ENCODE data around the gene SAE1. TPM values are rescaled to one million over a fixed set of nuclear protein-coding genes. Genes with fewer than 3 reads are reported as not detected.

SAE1 gene
- total RNA-seq, 1 experiment from 2014 or later: 234 TPM

DNA sequence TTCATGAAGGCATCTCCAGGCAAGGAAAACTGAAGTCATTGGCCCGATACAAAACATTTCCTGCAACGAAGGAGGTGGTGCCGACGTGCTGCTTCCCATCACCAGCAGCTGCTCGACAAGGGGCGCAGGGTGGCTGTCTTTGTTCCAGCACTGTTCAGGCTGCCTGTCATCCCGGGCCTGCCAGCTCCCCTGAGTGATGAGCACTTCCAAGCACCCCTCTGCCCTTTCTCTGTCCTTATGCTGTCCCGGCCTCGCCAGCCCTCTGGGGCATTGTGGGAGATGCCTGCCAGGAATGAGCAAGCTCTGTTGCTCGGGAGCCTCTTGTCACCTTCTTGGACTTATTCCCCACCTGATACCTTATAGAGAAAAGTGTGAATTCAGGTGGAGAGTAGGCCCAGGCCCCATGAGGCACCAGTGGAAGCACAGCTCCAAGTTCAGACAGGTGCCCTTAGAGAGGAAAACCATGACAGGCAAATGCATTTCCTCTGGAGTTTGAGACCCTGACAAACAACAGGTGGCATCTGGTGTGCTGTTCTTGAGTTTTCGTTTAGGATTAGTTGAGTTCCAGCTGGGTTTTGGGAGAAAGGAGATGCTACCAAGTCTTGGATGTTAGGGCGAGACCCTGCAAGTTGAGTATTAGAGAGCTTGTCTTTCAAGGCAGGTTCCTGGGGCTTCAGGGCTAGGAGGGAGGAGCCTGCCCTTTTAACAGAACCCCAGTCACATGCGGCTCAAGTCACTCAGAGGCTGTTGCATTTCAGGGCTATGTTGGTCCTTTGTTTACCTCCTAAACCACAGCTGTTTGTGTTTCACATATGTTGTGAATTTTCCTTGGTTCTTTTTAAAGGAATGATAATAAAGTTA lies 78.9 kb downstream of the SAE1 start:
- H4K5ac ChIP-seq (ENCODE audit: insufficient read length, low read depth, low read length): no peak overlapping the region
- H3K9me3 ChIP-seq (ENCODE audit: control insufficient read depth, low read depth, low read length): no peaks in the 10 kb centered on the region
- H2BK20ac ChIP-seq (ENCODE audit: low read depth, low read length, poor library complexity, severe bottlenecking): no peak overlapping the region
- peaks cover 21 to 27% of the 10 kb centered on the region in 2 experiments for H3K4me1 Mint-ChIP-seq
- H3K14ac ChIP-seq (ENCODE audit: insufficient read depth, low read length): no peak overlapping the region; the same call in 1 of the 2 replicates
- H3K4me2 ChIP-seq (ENCODE audit: insufficient read depth, insufficient read length, low read length): no peak overlapping the region
- no peaks in the 10 kb centered on the region for H3K79me1 ChIP-seq (ENCODE audit: insufficient read depth, low read depth, low read length, poor library complexity, severe bottlenecking)
- no peak overlapping the region for H3K18ac ChIP-seq (ENCODE audit: insufficient read length, low read depth, low read length)
- no peak overlapping the region for H3K27ac ChIP-seq (ENCODE audit: insufficient read length, low read depth, low read length)
- H3K79me2 ChIP-seq (ENCODE audit: insufficient read depth, low read length): no peaks in the 10 kb centered on the region
- no peaks in the 10 kb centered on the region for H4K20me1 ChIP-seq (ENCODE audit: control insufficient read depth, insufficient read depth, insufficient read length)
- no peak for TF ChIP-seq CTCF (conservative IDR thresholded peaks at IDR 0.05)
- no peak overlapping the region for H4K8ac ChIP-seq (replicated peaks; ENCODE audit: insufficient read length, low read depth, low read length)
- H3K56ac ChIP-seq (ENCODE audit: insufficient read length, low read depth, low read length): no peak overlapping the region
- no peaks in the 10 kb centered on the region; a peak in 1 of 5 replicates for H3K9me3 Mint-ChIP-seq
- no peak overlapping the region for H2AFZ ChIP-seq (ENCODE audit: low read length)
- H3T11ph ChIP-seq (ENCODE audit: low read length): no peak overlapping the region
- H3K27me3 Mint-ChIP-seq (ENCODE audit: low read depth): no peaks in the 10 kb centered on the region; the same call in 1 of the 2 replicates
- H2BK120ac ChIP-seq (ENCODE audit: low read depth, low read length, poor library complexity, severe bottlenecking): no peak overlapping the region
- no peak overlapping the region for H2BK5ac ChIP-seq (ENCODE audit: insufficient read length, low read length)
- no peaks in the 10 kb centered on the region for H3K4me1 ChIP-seq (ENCODE audit: insufficient read depth, low read length)
- H4K91ac ChIP-seq (ENCODE audit: insufficient read length, low read depth, low read length): no peak overlapping the region
- peaks cover 33 to 75% (median 72%) of the 10 kb centered on the region in 3 experiments; a peak in 6 of 7 replicates for H3K36me3 Mint-ChIP-seq (ENCODE audit: insufficient read depth in 1 of 3, low read depth in 3 of 3)
- no peak overlapping the region for H2BK15ac ChIP-seq (ENCODE audit: low read depth, low read length)
- H3K23ac ChIP-seq (ENCODE audit: insufficient read length, low read depth, low read length): no peak overlapping the region
- H3K4ac ChIP-seq (ENCODE audit: low read depth, low read length): no peak overlapping the region
- no peak overlapping the region for H2AK5ac ChIP-seq (ENCODE audit: insufficient read length, low read length)
- H3K9ac ChIP-seq (ENCODE audit: extremely low read depth, insufficient read length, low read length): no peak overlapping the region
- H2BK12ac ChIP-seq (ENCODE audit: insufficient read length, low read depth, low read length): no peak overlapping the region
- H3K27ac Mint-ChIP-seq: peak overlapping the region in 2 of 3 experiments; percentile 89 to 97; a peak in 5 of 7 replicates
- no peaks in the 10 kb centered on the region for H3K27me3 ChIP-seq (ENCODE audit: insufficient read depth, low read length)
- H3K23me2 ChIP-seq (ENCODE audit: insufficient read length, low read depth, low read length, poor library complexity, severe bottlenecking): no peaks in the 10 kb centered on the region
- no CpG with 5 or more reads among the region's 13 CpGs for WGBS (ENCODE audit: extremely low coverage, insufficient read length, low lambda C conversion rate)
- DNase-seq: peak; percentile 43
- H3K4me3 Mint-ChIP-seq: 0 out of 5 replicates have a peak overlapping the region, but pooled peaks of 1 of the 2 experiments have one; percentile 26

Measured in H9 (cell line).